GM15510 (cell line): Measurements from ENCODE around the gene PRPSAP2.
A peak's percentile ranks its signal among the peaks of the same experiment; 100 is the strongest.

Experiments used
- POLR2A ChIP-seq: IDR thresholded peaks from 3 replicates; pipeline ENCODE4 v1.6.1; 2011; ENCODE audit warnings: borderline replicate concordance; ENCODE audit not compliant: insufficient read length; ENCODE audit errors: extremely low read depth

The PRPSAP2 gene, protein sequence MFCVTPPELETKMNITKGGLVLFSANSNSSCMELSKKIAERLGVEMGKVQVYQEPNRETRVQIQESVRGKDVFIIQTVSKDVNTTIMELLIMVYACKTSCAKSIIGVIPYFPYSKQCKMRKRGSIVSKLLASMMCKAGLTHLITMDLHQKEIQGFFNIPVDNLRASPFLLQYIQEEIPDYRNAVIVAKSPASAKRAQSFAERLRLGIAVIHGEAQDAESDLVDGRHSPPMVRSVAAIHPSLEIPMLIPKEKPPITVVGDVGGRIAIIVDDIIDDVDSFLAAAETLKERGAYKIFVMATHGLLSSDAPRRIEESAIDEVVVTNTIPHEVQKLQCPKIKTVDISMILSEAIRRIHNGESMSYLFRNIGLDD

DNA sequence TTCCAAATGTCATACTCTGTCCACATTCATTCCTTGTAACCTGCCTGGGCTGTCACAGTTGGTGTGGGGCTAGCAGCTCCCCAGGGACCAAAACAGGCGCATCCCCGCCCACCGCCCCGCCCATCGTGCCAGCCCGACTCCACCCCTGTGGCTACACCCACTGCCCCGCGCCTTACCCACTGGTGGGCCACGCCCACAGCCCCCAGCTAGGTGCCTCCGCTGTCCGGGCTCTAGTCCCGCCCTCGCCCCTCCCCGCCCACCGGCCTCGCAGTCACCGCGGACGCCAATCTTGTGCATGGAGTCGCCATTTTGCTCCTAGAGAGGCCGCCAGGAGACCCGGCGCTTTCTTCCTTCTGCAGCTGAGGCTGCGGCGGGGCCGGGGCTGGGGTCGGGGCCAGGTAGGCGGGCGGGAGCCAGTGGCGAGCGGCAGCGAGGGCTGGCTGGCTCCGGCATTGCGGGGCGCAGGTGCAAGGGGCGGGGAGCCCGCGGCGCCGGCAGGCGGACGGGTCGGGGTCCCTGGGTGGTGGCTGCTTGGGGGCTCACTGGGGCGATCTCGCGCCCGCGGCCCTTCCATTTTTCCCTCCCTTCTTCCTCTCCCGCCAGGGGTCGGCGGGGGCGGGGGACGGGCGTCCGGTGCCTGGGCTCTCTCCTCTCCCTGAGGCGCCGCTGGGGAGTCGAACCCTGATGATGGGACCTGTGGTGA, at the start of gene PRPSAP2:
PRPSAP2 (plus strand) TSS at position 268 of the 703 bp plus-strand sequence. CDS start 7,703 bp downstream, outside the sequence.
- peak; percentile 72 for TF ChIP-seq POLR2A

DNA sequence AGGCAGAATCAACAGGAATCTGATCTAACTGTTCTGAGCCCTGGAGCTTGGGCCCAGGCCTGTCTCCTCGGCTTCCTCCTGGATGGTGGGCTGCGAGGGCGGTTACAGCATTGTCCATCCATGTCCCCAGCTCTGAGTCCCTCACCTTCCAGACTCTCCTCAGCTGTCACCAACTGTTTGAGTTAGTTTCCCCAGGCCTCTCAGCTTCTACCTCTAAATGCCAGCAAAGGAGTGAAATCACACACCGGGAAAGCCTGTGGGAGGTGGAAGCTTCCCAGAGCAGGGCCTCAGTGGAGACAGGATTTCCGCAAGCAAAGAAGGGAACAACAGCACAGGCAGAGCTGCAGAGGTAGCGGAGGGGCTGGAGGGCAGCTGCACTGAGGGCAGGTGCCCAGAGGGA, 9.4 kb upstream of the PRPSAP2 start:
- TF ChIP-seq POLR2A: no peak

DNA sequence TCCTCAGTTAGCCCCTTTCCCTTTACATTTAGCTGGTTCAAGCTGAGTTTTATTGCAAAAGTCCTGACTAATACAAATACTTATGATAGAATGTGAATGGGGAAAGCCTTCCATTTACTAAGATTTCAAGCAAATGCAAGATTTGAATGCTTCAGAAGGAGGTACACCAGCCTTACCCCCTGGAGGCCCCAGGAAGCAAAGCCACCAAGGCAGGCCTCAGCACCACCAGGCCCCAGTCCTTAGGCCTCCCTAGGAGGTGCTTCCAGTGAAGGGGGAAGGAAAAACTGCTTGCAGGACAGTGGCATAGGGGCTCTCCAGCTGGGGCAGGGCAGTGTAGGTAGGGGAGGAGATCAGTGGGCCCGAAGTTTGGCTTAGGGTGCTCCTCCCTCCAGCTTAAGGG, 7.3 kb upstream of the PRPSAP2 start:
- no peak for TF ChIP-seq POLR2A

DNA sequence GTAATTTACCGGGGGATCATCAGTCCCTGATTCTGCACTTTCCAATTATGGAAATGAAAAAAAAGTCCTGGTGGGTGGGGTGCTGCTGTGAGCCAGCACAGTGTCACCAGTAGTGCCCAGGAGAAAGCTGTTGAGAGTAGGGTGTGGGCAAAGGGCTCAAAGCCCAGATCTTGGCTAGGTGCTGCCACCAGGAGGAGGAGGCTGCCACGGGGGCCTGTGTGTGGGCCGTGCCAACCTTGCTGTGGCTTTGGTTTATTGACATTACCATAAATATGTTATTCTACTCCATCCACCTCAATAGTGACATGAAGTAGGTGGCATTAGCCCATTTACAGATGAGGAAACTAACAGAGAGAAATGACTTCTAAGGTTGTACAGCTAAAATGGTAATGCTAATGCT, 6.7 kb upstream of the PRPSAP2 start:
- TF ChIP-seq POLR2A: no peak

DNA sequence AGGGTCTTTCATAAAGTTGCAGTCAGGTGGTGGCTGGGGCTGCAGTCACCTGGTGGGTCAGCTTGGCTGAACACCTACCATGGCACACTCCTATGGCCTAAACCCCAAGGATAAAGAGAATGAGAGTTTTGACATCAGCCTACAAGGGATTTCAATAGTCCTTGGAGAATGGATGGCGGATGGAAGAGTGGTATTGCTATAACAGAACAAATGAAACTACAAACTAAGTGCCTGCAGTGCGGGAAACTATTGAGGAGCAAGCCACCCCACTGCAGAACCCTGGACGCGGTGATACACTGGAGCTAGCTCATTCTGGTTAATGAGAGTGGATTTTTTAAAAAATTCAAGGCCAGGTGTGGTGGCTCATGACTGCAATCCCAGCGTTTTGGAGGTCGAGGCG, 3.0 kb upstream of the PRPSAP2 start:
- no peak for TF ChIP-seq POLR2A

DNA sequence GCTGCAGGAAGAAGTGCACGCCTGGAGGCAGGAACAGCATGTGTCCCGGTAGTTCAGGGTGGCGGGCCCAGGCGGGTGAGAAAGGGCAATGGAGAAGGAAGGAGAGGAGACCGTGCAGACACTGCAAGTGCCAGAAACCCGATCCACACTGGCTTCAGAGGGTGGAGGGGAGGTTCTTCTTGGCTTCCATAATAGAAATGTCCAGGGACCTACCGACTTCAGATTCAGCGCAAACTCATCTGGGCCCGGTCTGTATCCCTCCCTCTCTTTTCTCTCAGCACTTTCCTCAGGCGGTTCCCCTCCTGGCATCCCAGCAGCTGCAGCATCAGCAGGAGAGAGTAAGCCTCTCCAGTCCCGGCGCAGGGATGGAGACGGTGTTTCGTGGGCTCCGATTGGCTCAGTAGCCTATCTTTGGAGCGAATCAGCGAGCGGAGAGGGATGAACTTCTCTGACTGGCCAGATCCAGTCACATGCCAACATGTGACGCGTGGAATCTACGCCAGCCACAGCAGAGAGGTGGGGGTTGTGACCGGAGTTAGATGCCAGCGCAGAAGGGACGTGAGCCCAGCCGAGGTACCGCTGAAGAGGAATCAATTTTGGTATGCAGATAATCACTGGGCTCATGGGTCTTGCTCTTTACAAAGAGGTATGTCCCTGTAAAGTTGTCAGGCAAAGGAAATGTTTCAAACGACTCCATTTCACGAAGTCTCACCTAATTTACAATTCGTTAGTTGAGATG, 1.9 kb upstream of the PRPSAP2 start:
- TF ChIP-seq POLR2A: peak; percentile 74

DNA sequence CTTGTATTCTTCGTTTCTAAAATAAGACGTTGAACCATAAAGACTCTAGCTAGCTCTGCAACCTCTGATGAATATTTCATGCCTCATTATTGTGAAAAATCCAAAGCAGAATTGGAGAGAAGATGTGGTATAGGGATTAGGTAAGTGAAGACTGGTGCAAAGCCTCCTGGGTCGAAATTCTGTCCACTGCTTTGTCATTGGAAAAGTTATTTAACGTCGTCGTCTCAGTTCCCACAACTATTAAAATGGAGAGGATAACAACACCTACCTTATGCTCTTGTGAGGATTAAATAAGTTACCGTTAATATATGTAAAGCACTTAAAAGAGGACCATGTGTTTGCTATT, 1.4 kb upstream of the PRPSAP2 start:
- no peak for TF ChIP-seq POLR2A

DNA sequence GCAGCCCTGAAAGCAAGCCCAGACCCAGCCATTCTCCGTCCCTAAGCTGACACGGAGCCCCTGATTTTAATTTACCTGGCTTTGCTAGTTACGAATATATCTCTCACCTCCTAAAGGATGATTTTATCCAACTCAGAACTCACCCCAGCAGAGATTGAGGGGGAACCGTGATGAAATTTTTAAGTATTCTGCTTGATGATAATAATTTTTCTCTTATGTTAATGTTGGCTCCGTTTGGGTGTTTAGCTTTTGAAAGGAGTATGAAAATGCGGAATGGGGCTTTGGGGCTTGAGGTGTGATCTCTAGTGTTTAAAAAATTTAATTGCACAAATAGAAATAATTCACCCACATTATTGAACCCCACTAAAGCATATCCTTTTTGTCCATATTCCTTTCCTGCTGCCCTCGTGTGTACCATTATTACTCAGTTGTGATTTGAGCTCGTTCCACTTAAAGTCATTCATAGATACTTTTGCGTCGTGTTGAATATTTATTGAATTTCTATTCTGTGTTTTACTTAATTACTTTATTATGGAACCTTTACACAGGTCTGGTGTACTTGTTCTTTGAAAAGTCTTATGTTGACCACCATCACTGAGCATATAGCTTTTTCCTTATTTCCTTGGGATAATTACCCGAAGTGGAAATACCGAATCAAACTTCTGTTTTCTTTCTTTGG, 775 bp downstream of the PRPSAP2 start:
- no peak for TF ChIP-seq POLR2A

DNA sequence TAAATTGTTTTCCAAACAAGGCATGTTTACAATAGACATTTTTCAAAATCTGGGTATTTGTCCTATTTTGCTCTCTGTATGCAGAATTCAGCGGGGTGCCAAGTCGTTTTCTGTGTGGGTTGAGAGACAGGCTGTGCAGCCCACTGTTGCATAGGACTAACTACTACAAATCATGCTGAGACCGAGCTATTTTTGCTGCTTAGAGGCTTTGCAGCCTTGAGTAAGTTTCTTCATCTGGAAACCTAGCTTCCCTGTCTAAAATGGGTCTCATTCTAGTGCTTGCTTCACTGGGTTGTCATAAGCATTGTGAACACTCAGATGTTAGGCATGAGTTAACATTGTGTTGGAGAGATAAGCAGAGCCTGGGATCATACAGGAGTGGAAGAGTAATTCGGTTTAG, 1.3 kb downstream of the PRPSAP2 start:
- TF ChIP-seq POLR2A: no peak

DNA sequence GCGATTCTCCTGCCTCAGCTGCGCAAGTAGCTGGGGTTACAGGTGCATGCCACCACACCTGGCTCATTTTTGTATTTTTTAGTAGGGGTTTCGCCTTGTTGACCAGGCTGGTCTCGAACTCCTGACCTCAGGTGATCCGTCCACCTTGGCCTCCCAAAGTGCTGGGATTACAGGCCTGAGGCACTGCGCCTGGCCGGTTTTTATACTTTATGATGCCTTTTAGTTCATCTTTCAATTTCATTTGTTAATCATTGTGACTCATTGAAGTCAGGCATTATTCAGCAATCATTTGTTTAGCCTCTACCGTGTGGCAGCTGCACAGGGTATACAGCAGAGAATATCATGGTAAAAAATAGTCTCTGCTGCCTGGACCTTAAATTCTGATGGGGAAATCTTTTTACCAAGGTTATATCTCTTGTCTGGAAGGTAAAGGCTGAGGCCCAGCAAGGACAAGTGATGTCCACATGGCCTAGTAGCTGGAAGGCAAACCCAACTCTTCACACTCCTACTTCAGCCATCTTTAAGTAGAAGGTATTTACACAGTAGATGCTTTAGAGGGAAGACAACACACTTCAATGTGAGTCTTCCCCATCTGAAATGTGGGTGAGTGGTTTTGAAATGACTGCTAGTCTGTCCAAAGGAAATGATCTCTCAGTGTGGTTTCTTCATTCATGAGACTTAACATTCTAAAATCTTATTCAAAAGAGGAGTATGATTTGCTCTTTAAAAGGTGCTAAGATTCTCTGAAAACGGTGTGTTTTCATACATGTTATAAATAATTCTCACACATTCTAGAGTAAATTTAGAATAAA, 2.4 kb downstream of the PRPSAP2 start:
- TF ChIP-seq POLR2A: no peak

DNA sequence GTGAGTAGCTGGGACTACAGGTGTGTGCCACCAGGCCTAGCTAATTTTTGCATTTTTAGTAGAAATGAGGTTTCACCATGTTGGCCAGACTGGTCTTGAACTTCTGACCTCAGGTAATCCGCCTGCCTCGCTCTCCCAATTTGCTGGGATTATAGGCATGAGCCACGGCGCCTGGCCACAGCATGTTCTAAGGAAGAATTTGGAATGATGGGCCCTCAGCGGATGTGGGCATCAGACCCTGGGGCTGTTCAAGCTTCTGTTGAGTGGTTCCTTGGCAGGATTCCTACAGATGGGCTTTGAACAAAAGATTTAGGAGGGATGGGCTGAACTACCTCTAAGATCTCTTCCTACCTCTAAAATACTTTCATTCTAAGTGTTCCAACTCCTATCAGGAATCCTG, 4.1 kb downstream of the PRPSAP2 start:
- TF ChIP-seq POLR2A: no peak

DNA sequence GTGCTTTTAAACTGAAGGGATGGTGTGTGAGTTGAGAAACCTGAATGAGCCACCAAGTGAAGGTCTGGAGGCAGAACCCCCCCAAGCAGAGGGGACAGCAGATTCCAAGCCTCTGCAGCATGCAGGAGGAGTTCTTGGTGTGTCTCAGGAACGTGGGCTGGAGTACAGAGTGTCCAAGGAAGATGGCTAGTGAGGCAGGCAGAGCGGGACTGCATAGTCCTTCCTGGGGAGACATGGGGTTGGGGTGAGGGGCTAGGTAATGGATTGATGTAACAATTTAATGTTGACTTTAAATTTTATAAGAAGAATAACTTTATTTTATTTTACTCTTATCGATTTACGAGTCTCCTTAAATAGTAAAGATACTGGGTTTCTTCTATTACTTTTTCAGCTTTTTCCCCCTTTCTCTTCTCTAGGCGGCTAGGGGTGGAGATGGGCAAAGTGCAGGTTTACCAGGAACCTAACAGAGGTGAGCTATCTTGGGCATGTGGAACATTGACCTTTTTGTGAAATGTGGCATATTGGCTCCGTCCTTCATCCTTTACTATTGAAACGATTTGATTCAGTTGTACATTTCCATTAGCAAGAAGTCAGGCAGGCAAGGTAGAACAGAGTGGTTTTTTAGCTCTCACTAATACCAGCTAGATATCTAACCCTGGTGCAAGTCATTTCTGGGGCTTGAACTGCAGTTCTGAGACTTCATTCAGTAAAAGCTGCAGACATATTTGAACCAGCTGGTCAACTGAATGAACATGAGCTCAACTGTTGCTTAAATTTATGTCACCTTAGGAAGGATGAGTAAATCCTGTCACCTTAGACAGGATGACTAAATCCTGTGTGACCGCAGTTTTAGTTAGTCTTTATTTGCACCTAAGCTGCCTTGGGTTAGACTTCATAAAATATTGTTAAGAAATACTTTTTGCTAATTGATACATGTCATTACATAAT, 9.2 kb downstream of the PRPSAP2 start:
- TF ChIP-seq POLR2A: no peak

DNA sequence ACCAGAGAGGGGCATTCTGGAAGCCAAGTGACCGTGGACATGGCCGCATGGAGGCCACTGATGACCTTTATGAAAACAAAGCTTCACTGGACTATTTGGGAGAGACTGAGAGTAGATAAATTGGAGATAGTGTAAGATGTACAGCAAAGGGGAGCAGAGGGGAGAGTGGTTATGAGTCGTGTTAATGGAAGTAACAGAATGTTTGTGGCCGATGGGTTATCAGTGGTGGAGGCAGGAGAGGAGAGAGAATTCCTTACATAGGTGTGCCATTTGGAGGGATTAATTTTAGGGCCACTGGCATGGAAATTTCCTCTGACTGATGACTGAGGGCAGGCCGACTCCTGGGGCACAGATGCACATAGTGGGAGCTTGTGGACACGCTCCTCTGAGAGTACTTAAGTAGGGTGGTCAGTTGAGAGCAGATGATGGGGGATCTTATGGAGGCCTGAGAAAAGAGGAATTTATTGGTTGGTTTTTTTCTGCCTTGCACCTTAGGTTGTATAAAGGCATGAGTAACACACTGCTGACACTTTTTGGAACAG, 19.2 kb downstream of the PRPSAP2 start:
- TF ChIP-seq POLR2A: no peak

DNA sequence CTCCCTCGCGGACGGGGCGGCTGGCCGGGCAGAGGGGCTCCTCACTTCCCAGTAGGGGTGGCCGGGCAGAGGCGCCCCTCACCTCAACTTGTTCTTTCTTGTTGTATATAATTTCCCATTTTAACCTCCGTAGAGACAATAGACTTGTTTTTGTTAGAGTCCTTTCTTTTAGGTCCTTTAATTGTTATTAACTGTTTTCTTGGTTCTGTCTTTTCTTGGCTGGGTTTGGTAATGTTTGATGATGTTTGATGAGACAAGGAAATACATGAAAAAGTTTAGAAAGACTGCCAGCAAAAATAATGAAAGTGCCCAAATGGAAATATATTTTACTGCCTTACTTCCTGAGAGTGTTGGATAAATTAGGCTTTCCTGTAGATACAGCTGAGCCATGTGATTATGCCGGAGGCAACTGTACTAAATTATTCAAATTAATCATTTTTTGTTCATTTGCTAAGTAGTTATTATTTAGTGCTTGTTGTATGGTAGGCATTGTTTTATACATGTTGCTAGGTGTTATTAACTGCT, 30.9 kb downstream of the PRPSAP2 start:
- no peak for TF ChIP-seq POLR2A
